GM19351 (cell line): Measurements from ENCODE around the gene RNU6-9.
"Not testable (repeated sequence)": the region's sequence is repeated elsewhere in the genome, so short reads cannot be mapped to it uniquely, and the experiment has no call there.

Experiments
- ATAC-seq: cut with Tn5 transposase; IDR thresholded peaks from one replicate; pipeline ENCODE4 v1.9.1; 2021; ENCODE audit warnings: mild to moderate bottlenecking, moderate library complexity; ENCODE audit not compliant: unreplicated experiment

Gene RNU6-9

GRCh38 chr19:892894-893689 is at the start of gene RNU6-9, which contains the start of gene MED16:
Gene RNU6-9, plus strand, starts transcription at chr19:893484.
Gene MED16, minus strand, starts transcription at chr19:893187. Its CDS starts 2,056 bp downstream, at chr19:891131.
- peak; percentile 85 for ATAC-seq

- ATAC-seq, result no peak
Measured at GRCh38 chr19:843836-844545, 49.3 kb upstream of the RNU6-9 start.

DNA sequence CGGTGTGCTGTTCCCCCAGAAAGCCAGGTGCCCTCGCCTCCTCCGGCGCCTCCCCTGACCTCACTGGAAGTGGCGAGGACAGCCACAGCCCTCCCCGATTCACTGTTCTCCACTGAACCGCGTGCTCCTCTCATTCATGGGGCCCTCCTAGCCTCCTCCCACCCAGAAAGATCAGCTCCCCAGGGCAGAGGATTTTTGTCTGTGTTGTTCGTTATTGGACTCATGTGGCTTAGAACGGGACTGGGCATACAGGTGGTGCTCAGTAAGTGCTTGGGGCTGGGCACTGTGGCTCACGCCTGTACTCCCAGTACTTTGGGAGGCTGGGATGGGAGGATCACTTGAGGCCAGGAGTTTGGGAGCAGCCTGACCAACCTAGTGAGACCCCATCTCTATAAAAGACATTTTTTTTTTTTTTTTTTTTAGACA is 48.7 kb upstream of the RNU6-9 start:
- ATAC-seq, result no peak

DNA sequence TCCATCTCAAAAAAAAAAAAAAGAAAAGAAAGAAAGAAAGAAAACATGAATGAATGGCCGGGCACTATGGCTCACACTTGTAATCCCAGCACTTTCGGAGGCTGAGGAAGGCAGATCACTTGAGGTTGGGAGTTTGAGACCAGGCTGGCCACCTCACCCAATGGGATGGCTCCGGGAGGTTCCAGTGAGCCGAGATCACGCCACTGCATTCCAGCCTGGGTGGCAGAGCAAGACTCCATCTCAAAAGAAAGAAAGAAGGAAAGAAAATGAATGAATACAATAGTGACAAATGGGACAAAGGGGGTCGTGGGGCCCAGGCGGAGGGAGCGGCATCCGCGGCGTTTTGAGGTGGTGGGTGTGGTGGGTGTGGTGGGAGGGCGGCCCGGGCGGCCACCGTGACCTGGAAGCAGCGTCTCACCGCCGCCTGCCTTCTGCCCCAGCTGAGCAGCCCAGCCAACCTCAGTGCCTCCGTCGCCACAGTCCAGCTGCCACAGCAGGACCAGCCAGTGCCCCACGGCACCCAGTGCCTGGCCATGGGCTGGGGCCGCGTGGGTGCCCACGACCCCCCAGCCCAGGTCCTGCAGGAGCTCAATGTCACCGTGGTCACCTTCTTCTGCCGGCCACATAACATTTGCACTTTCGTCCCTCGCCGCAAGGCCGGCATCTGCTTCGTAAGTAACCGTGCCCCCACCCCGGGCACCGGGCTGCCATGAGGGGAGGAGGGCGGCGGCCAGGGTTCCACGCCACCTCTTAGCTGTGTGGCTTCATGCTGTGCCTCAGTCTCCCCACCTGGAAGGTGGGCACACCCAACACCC is 47.4 kb upstream of the RNU6-9 start:
- ATAC-seq, result no peak

DNA sequence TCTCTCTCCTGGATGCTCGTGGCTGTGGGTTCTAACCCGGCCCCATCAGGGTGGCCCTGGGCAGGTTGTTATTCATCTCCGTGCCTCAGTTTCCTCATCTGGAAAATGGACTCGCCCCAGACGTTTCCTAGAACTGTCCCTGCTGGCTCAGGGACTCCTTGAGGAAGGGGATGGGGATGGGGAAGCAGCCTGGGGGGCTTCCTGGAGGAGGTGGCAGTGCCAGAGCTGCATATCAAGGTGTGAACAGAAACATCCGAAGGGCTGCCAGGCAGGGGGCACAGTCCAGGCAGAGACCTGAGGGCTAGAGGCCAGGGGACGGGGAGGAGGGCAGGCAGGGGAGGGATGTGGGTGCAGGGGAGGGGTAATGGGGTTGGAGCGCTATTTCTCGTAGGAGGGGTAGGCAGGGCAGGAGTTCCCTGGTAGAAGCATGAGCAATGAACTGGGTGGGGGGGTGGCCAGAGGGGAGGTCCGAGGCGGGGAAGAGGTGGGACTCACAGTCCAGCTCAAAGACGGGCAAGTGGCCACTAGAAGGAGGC is 44.8 kb upstream of the RNU6-9 start:
- ATAC-seq, result no peak

DNA sequence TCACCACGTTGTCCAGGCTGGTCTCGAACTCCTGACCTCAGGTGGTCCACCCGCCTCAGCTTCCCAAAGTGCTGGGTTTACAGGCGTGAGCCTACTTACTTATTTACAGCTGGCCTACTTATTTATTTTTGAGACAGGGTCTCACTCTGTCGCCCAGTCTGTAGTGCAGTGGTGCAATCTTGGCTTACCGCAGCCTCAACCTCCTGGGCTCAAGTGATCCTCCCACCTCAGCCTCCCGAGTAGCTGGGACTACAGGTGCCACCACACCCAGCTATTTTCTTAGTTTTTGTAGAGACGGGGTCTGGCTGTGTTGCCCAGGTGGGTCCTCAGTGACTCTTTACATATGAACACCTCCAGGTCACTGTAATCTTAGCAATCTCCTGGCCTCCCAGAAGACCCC is 44.1 kb upstream of the RNU6-9 start:
- not testable (repeated sequence) for ATAC-seq

- ATAC-seq, result no peak
Measured at GRCh38 chr19:850221-850978, 42.9 kb upstream of the RNU6-9 start.

DNA sequence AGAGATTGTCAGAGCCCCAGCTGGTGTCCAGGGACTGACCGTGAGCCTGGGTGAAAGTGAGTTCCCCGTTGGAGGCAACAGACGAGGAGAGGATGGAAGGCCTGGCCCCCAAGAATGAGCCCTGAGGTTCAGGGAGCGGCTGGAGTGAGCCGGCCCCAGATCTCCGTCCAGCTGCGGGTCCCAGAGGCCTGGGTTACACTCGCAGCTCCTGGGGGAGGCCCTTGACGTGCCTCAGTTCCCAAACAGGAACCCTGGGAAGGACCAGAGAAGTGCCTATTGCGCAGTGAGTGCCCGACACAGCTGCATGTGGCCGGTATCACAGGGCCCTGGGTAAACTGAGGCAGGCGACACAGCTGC is 42.3 kb upstream of the RNU6-9 start:
- ATAC-seq, result no peak

DNA sequence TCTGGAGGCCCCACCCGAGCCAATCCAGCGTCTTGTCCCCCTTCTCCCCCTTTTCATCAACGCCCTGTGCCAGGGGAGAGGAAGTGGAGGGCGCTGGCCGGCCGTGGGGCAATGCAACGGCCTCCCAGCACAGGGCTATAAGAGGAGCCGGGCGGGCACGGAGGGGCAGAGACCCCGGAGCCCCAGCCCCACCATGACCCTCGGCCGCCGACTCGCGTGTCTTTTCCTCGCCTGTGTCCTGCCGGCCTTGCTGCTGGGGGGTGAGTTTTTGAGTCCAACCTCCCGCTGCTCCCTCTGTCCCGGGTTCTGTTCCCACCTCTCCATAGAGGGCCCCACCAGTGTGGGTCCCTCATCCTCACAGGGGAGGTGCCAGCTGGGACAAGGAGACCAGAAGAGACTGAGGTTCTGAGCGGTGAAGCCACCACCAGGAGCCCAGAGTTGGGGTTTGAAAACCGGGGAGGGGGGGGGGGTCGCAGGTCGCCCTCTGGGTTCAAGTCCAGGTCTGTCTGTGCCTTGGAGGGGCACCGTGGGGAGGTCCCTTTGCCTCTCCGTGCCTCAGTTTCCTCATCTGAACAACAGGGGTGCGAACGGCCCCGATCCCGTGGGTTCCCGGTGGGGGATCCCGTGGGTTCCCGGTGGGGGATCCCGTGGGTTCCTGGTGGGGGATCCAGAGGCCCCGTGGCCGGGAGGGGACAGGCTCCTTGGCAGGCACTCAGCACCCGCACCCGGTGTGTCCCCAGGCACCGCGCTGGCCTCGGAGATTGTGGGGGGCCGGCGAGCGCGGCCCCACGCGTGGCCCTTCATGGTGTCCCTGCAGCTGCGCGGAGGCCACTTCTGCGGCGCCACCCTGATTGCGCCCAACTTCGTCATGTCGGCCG is 40.9 kb upstream of the RNU6-9 start, which contains the start of gene ELANE:
TSS of gene ELANE (plus strand) at position 168 of the 878 bp plus-strand sequence. CDS start at position 194, 26 bp downstream.
- ATAC-seq, result no peak

GRCh38 chr19:853014-853585 is 40.2 kb upstream of the RNU6-9 start:
- ATAC-seq, result no peak

DNA sequence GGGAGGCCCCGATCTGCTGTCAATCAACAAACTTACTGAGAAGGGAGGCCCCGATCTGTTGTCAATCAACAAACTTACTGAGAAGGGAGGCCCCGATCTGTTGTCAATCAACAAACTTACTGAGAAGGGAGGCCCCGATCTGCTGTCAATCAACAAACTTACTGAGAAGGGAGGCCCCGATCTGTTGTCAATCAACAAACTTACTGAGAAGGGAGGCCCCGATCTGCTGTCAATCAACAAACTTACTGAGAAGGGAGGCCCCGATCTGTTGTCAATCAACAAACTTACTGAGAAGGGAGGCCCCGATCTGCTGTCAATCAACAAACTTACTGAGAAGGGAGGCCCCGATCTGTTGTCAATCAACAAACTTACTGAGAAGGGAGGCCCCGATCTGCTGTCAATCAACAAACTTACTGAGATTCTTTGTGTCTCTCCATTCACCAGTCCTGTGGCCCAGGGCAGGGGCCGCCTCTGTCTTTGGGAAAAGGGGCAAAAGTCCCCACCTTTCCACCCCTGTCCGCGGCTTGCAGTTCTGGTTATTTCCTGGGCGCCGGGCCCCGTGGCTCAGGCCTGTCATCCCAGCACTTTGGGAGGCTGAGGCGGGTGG is 39.6 kb upstream of the RNU6-9 start:
- ATAC-seq, result not testable (repeated sequence)

GRCh38 chr19:854549-854948 is 38.7 kb upstream of the RNU6-9 start:
- no peak for ATAC-seq

- no peak for ATAC-seq
Measured at GRCh38 chr19:855142-855541, 38.1 kb upstream of the RNU6-9 start.

DNA sequence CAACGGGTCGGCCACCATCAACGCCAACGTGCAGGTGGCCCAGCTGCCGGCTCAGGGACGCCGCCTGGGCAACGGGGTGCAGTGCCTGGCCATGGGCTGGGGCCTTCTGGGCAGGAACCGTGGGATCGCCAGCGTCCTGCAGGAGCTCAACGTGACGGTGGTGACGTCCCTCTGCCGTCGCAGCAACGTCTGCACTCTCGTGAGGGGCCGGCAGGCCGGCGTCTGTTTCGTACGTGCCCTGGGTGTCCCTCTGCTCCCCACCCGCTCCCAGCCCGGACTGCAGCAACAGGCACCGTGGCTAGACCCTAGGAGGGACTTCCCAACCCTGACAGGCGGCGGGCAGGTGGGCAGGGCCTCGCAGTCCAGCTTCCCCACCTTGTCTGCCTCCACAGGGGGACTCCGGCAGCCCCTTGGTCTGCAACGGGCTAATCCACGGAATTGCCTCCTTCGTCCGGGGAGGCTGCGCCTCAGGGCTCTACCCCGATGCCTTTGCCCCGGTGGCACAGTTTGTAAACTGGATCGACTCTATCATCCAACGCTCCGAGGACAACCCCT is 37.6 kb upstream of the RNU6-9 start:
- ATAC-seq, result no peak

DNA sequence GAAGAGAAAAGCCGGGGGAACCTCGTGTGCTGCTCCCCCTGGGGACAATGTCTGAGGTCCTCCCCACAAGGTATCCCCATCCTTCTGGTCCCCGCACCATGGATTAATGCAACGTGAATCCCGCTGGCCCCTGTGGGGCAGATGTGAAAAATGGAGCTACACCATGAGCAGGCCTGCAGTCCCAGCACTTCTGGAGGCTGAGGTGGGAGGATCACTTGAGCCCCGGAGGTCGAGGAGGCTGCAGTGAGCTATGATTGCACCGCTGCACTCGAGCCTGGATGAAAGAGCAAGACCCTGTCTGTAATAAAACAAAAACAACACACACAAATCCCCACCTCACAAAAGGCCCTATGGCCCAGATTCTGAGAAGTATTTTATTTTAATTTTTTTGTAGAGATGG is 35.0 kb upstream of the RNU6-9 start:
- ATAC-seq, result no peak

DNA sequence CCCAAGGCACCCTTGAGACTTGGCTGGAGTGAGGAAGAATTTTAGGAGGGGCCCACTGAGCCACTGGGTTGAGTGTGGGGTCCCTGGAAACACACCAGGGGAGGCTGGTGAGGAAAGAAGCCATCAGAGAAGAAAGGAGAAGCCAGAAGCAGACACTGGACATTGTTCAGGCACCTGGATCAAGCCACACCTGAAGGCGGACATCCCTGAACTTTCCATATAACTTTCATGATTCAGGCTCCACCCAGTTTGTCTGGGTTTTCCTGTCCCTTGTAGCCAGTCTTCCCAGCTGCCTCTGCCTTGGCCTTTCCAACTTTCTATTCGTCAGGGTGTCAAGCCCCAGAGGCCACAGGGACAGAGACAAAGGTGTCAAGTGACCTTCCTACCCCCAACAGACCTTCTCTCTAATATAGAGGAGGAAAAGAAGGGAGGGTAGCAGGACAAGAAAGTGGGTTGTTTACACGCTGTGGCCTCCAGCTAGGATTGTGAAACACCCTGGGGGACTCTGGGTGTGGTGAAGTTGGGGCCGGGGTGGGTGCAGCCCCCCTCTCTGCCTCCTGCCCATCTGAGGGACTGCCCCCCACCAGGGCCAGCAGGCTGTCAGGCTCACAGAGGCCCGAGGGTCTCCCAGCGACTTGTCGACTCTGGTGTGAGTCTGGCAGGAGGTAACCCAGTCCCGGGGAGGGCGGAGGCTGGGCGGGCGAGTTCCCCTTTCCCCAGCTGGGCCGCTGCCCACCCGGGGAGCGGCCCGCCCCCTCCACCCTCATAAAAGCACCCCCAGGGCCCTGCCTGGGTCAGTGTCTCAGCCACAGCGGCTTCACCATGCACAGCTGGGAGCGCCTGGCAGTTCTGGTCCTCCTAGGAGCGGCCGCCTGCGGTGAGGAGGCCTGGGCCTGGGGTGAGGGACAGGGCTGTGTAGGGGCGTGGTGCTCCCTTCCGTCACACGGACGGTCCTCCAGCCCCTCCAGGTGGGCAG is 34.1 kb upstream of the RNU6-9 start, which contains the start of gene CFD:
TSS of gene CFD (plus strand) at position 797 of the 976 bp plus-strand sequence. CDS start at position 823, 26 bp downstream.
- no peak for ATAC-seq
